DMS79 (cell line): ENCODE measurements around the gene PERM1.
A peak's percentile ranks its signal among the peaks of the same experiment; 100 is the strongest.
"Not testable (repeated sequence)": the region's sequence is repeated elsewhere in the genome, so short reads cannot be mapped to it uniquely, and the experiment has no call there.

Experiments
- DNase-seq: peaks from one replicate; lab custom pipeline; 2025; lab: John Stamatoyannopoulos, UW

Gene PERM1

GRCh38 chr1:947958-948357 lies 33.9 kb downstream of the PERM1 start:
- no peak for DNase-seq

- DNase-seq = not testable (repeated sequence)
These were observed 35.1 kb downstream of the PERM1 start for GRCh38 chr1:946811-947210.

GRCh38 chr1:945688-946556 lies 36.0 kb downstream of the PERM1 start:
- no peak for DNase-seq

- no peak for DNase-seq
These were observed 37.3 kb downstream of the PERM1 start for GRCh38 chr1:944341-945325.

- no peak for DNase-seq
These were observed 38.1 kb downstream of the PERM1 start for GRCh38 chr1:943545-944340.

GRCh38 chr1:942864-943533 lies 38.9 kb downstream of the PERM1 start:
- no peak for DNase-seq

GRCh38 chr1:942411-942821 lies 39.5 kb downstream of the PERM1 start:
- no peak for DNase-seq

- DNase-seq = peak; percentile 28
These were observed 40.1 kb downstream of the PERM1 start for GRCh38 chr1:941588-942383.

- no peak for DNase-seq
These were observed 40.8 kb downstream of the PERM1 start for GRCh38 chr1:941015-941587.

GRCh38 chr1:940107-941014 lies 41.5 kb downstream of the PERM1 start:
- peak; percentile 30 for DNase-seq

- DNase-seq = no peak
These were observed 42.3 kb downstream of the PERM1 start for GRCh38 chr1:939511-940106.

- DNase-seq = no peak
These were observed 43.0 kb downstream of the PERM1 start for GRCh38 chr1:938711-939489.

GRCh38 chr1:938088-938683 lies 43.7 kb downstream of the PERM1 start:
- no peak for DNase-seq

- DNase-seq = no peak
These were observed 44.4 kb downstream of the PERM1 start for GRCh38 chr1:937521-937920.

GRCh38 chr1:936348-937264 lies 45.3 kb downstream of the PERM1 start:
- DNase-seq = no peak

GRCh38 chr1:935751-936231 lies 46.1 kb downstream of the PERM1 start:
- peak; percentile 57 for DNase-seq
